Tibial artery (tissue), 4 donors: ENCODE data around the gene EIF2AK3.

ENCODE experiments used
- DNase-seq, 2 donors: peaks; one replicate each; pipeline ENCODE4 v3.0.0-alpha.2; 2019
- H3K27ac ChIP-seq, 2 donors: fragments of 200-600 bp; sonication (generic) in 1 of 2; 1 replicate in 1 of 2; 2 replicates in 1 of 2; pipeline ENCODE4 v1.5.1; 2018 to 2019; ENCODE audit warnings: mild to moderate bottlenecking in 1 of 2
- H3K27me3 ChIP-seq, 2 donors: fragments of 200-600 bp; sonication (generic) in 1 of 2; one replicate each; pipeline versions ENCODE4 v1.5.1 to v1.6.0; 2016 to 2019
- H3K36me3 ChIP-seq, 3 donors: fragments of 200-600 bp; sonication (generic) in 2 of 3; one replicate each; pipeline ENCODE4 v1.5.1; 2016 to 2019; ENCODE audit warnings: mild to moderate bottlenecking in 2 of 3
- H3K4me1 ChIP-seq, 4 donors: fragments of 200-600 bp; sonication (generic) in 2 of 4; 1 replicate in 3 of 4; 2 replicates in 1 of 4; pipeline ENCODE4 v1.5.1; 2016 to 2019
- H3K4me3 ChIP-seq, 2 donors: fragments of 200-600 bp; sonication (generic) in 1 of 2; 1 replicate in 1 of 2; 2 replicates in 1 of 2; pipeline ENCODE4 v1.5.1; 2018 to 2019; ENCODE audit warnings: mild to moderate bottlenecking in 2 of 2
- H3K9me3 ChIP-seq, 3 donors: fragments of 200-600 bp; sonication (generic) in 1 of 3; one replicate each; pipeline ENCODE4 v1.5.1; 2016 to 2019
- CTCF ChIP-seq, 2 experiments: fragments of 200-600 bp in 1 of 2; fragments of 450-650 bp in 1 of 2; IDR thresholded peaks; one replicate each; pipeline ENCODE4 v1.5.1; 2017 to 2019; ENCODE audit warnings: antibody characterized with exemption in 2 of 2, mild to moderate bottlenecking in 1 of 2, moderate library complexity in 1 of 2
- intact Hi-C: fragments of 100-400 bp; cut with DNase I; formaldehyde crosslinking; loops from one replicate; pipeline ENCODE4 v1.15.0; 2023; ENCODE audit warnings: low total_unique reads

The EIF2AK3 gene

DNA sequence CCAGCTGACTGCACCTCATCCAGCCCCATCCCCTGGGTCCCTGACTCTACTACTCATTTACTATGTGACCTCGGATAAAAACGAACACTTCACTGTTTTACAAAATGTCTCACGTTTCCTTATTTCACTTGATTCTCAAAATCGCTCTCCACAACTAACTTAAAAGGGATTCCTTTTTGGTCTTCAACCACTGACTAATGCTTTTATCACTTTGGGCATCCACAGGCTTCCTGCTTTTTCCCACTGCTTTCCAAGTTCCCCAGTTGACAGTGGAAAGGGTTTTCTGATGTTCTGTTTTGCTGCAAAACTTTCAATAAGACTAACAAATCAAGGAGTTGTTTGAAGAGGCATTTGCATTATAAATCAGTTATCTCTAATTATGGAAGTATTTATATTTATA, 24.1 kb downstream of the EIF2AK3 start:
- Histone ChIP-seq H3K36me3 (no peaks in the 10 kb centered on the region), H3K4me3 (no peak overlapping the region), H3K4me1 (peaks cover 0 to 37% (median 7%) of the 10 kb centered on the region in 4 donors), H3K27ac (no peak overlapping the region), H3K27me3 (no peaks in the 10 kb centered on the region), H3K9me3 (no peaks in the 10 kb centered on the region)
- no peak for TF ChIP-seq CTCF (IDR thresholded peaks at IDR 0.05)
- intact Hi-C loops, result no loop called here
- DNase-seq, result no peak

DNA sequence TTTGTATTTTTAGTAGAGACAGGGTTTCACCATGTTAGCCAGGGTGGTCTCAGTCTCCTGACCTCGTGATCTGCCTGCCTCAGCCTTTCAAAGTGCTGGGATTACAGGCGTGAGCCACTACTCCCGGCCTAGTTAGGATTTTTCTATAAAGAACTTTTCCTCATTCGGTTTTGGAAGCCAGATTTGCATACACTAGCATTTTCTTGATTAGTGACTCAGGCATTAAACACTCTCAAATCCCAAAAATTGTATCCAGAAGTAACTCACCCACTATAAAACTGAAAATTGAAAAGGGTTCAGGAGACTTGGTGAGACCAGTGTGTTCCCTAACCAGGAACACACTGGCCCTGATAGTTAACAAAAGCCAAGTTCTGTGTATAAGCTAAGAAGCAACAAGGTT, 25.2 kb downstream of the EIF2AK3 start:
- no peak for DNase-seq
- H3K36me3 ChIP-seq, result no peaks in the 10 kb centered on the region
- no peaks in the 10 kb centered on the region for H3K9me3 ChIP-seq
- no peak overlapping the region for H3K4me3 ChIP-seq
- H3K4me1 ChIP-seq, result peaks cover 0 to 37% (median 7%) of the 10 kb centered on the region in 4 donors
- H3K27ac ChIP-seq, result peak overlapping the region in 1 of 2 donors; percentile 22
- intact Hi-C loops, result no loop called here
- TF ChIP-seq CTCF (IDR thresholded peaks at IDR 0.05), result no peak
- H3K27me3 ChIP-seq, result no peaks in the 10 kb centered on the region

- Histone ChIP-seq H3K27ac (no peak overlapping the region), H3K4me1 (peaks cover 0 to 37% (median 7%) of the 10 kb centered on the region in 4 donors), H3K36me3 (no peaks in the 10 kb centered on the region), H3K9me3 (no peaks in the 10 kb centered on the region), H3K4me3 (no peak overlapping the region), H3K27me3 (no peaks in the 10 kb centered on the region)
- no peak for DNase-seq
- TF ChIP-seq CTCF (IDR thresholded peaks at IDR 0.05), result no peak
- intact Hi-C loops, result no loop called here
These were observed 26.0 kb downstream of the EIF2AK3 start for GRCh38 chr2:88601286-88601685.

- no peak for TF ChIP-seq CTCF (IDR thresholded peaks at IDR 0.05)
- Histone ChIP-seq H3K4me3 (no peak overlapping the region), H3K36me3 (no peaks in the 10 kb centered on the region), H3K4me1 (peaks cover 0 to 37% (median 7%) of the 10 kb centered on the region in 4 donors), H3K27me3 (no peaks in the 10 kb centered on the region), H3K27ac (no peak overlapping the region), H3K9me3 (no peaks in the 10 kb centered on the region)
- intact Hi-C loops, result no loop called here
- no peak for DNase-seq
These were observed 27.2 kb downstream of the EIF2AK3 start for GRCh38 chr2:88600038-88600465.

GRCh38 chr2:88599527-88599926, 27.7 kb downstream of the EIF2AK3 start:
- Histone ChIP-seq H3K36me3 (no peaks in the 10 kb centered on the region), H3K27ac (no peak overlapping the region), H3K4me1 (peaks cover 0 to 37% (median 7%) of the 10 kb centered on the region in 4 donors), H3K9me3 (no peaks in the 10 kb centered on the region), H3K27me3 (no peaks in the 10 kb centered on the region), H3K4me3 (no peak overlapping the region)
- intact Hi-C loops, result no loop called here
- no peak for DNase-seq
- TF ChIP-seq CTCF (IDR thresholded peaks at IDR 0.05), result no peak

DNA sequence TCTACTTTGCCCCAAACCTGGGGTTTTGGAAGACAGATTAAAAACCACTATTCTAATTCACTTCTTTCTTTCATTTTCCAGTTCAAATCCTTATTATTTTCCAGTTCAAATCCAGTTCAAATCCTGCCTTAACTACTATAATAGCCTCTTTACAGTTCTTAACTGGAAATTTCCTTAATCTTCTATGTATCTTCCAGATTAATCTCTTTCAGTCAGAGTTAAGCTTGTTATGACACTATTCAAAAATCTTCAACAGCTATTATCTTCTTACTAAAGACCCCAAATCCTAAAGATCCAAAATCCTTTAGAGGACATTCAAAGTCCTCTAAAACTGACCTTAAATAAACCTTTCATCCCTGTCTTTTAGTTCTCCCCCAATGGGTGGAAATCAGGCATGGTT, 30.1 kb downstream of the EIF2AK3 start:
- H3K4me3 ChIP-seq, result no peak overlapping the region
- no peaks in the 10 kb centered on the region for H3K27me3 ChIP-seq
- H3K4me1 ChIP-seq, result peaks cover 0 to 22% (median 7%) of the 10 kb centered on the region in 4 donors
- no peak for DNase-seq
- intact Hi-C loops, result no loop called here
- H3K27ac ChIP-seq, result no peak overlapping the region
- H3K9me3 ChIP-seq, result no peaks in the 10 kb centered on the region
- no peak for TF ChIP-seq CTCF (IDR thresholded peaks at IDR 0.05)
- H3K36me3 ChIP-seq, result peaks cover 4 to 21% (median 13%) of the 10 kb centered on the region in 3 donors
